HG02981 (cell line): ENCODE results near the gene COX6B1.
A peak's percentile ranks its signal among the peaks of the same experiment; 100 is the strongest.
"Not testable (repeated sequence)": the region's sequence is repeated elsewhere in the genome, so short reads cannot be mapped to it uniquely, and the experiment has no call there.

Experiments used
- ATAC-seq: cut with Tn5 transposase; IDR thresholded peaks from one replicate; pipeline ENCODE4 v1.9.1; 2021; ENCODE audit warnings: mild to moderate bottlenecking, moderate library complexity; ENCODE audit not compliant: unreplicated experiment

Gene COX6B1

GRCh38 chr19:35648017-35648961 is at the start of gene COX6B1:
Gene COX6B1 (plus strand): TSS chr19:35648323. CDS start chr19:35651244, 2,921 bp downstream.
- ATAC-seq = peak; percentile 61

DNA sequence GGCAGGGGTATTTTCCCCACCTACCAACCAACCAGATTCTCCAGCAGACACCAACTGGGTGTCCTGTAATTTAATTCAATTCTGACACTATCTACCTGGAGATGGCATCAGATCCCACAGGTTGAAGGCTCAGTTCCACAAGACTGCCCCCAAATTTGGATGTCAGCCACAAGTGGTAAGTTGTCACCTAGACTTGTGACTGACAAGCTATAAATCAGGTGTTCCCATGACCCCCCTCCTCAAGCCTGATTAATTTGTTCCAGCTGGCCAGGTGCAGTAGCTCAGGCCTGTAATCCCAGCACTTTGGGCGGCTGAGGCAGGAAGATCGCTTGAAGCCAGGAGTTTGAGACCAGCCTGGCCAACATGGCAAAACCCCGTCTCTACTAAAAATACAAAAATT is 46.2 kb upstream of the COX6B1 start:
- ATAC-seq = no peak

DNA sequence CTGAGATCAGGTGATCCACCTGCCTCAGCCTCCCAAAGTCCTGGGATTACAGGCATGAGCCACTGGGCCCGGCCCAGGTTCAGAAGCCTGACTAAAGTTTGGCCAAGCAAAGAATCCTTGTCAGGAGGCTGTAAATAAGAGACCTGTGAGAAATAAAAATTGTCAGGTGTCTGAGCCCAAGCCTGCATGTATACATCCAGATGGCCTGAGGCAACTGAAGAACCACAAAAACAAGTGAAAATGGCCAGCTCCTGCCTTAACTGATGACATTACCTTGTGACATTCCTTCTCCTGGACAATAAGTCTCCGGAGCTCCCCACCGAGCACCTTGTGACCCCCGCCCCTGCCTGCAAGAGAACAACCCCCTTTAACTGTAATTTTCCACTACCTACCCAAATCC is 43.7 kb upstream of the COX6B1 start:
- not testable (repeated sequence) for ATAC-seq

- ATAC-seq = not testable (repeated sequence)
Measured at GRCh38 chr19:35607170-35607569, 41.0 kb upstream of the COX6B1 start.

GRCh38 chr19:35607661-35608060 is 40.5 kb upstream of the COX6B1 start:
- no peak for ATAC-seq

DNA sequence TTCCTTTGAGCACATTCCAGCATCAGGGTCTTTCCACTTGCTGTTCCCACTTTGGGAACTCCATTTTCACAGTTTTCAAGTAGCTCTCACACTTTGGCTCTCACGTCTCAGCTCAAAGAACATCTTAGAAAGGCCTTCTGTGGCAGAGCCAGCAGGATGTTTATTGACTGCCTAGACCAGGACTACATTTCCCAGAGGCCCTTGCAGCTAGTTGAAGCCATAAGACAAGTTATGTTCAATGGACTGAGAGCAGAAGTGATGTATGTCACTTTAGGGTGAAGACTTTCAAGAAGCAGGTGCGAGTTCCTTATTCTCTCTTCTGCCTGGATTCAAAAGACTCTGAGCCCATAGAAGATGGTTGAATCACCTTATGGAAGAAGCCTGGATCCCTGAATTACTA is 39.9 kb upstream of the COX6B1 start:
- ATAC-seq = no peak

DNA sequence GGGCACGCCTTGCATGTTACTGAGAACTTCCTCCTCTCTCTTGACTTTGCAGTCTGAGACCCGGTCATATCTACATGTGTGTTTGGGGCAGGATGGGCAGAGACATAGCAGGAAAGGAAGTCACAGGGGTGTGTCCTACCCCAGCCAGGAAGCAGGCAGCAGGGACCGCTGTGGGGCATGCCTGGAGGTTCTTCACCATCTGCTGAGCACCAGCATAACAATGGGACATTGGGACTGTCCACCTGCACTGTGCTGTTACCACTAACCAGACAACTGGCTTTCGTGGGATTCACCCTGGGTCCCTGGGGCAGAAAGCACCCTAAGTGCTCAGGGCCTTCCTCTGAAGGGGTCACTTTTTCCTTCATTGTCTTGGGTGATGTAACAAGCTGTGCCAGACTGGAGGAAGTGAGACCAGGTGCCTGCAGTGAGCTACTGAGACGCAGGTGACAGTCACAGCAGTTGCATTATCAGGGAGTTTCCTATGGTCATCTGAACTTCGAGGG is 38.2 kb upstream of the COX6B1 start:
- no peak for ATAC-seq

GRCh38 chr19:35612224-35612558 is 35.9 kb upstream of the COX6B1 start:
- no peak for ATAC-seq

DNA sequence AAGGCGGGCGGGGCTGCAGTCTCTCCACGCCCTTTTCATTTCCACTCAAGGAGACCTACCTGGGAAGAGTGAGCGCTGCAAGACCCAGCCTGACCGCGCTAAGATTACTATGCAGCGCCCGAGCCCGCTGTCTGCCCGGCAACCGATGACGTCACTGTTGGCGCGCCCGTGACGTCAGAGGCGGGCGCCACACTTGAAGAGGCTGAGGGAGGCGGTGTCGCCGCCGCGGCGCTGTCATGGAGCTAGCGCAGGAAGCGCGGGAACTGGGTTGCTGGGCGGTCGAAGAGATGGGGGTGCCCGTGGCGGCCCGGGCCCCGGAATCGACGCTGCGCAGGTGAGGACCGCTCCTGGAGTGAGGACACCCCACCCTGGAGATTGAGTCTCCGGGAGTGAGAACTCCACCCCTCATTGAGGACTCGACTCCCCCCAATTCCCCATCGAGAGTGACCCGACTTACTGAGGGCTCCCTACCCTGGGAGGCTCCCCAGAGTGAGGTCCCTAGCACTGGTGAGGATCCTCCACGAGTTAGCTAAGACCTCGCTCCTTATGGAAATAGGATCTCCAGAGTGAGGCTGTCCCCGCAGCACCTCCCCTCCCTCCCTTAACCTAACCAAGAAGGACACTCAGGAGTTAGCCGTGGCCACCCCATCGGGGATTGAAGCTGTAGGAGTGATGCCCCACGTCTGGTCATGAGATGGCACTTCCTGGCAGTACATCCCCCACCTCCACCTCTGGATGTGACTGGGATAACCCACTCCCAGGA is 35.4 kb upstream of the COX6B1 start, which contains the start of gene HAUS5:
HAUS5 (plus strand) TSS at position 177 of the 763 bp plus-strand sequence; CDS start at position 237, 60 bp downstream.
- peak; percentile 72 for ATAC-seq

DNA sequence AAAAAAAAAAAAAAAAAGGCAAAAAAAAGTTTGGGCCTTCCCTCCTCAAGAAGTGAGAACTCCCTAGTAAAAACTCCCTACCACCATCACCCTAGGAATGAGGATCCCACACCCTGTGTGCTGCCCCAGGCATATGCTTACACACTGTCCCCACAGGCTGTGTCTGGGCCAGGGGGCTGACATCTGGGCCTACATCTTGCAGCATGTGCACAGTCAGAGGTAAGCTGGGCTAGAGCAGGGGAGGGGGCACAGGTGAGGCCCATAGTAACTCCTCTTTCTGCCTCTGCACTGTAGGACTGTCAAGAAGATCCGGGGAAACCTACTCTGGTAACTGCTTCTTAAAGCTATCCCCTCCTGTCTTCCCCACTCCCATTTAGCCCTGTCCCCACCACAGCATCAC is 34.5 kb upstream of the COX6B1 start:
- ATAC-seq = no peak

- ATAC-seq = no peak
Measured at GRCh38 chr19:35615036-35615435, 33.1 kb upstream of the COX6B1 start.

DNA sequence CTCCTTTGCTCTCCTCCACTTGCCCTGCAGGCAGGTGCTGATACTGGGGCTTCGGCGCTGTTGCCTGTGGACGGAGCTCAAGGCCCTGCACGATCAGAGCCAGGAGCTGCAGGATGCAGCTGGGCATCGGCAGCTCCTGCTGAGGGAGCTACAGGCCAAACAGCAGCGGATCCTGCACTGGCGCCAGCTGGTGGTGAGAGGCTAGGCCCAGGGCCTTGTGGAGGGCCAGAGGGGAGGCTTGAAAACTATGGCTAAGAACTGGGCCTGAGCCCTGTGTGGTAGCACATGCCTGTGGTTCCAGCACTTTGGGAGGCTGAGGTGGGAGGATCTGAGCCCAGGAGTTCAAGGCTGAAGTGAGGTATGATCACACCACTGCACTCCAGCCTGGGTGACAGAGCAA is 29.3 kb upstream of the COX6B1 start:
- ATAC-seq = no peak

GRCh38 chr19:35619290-35619923 is 28.7 kb upstream of the COX6B1 start:
- ATAC-seq = no peak

DNA sequence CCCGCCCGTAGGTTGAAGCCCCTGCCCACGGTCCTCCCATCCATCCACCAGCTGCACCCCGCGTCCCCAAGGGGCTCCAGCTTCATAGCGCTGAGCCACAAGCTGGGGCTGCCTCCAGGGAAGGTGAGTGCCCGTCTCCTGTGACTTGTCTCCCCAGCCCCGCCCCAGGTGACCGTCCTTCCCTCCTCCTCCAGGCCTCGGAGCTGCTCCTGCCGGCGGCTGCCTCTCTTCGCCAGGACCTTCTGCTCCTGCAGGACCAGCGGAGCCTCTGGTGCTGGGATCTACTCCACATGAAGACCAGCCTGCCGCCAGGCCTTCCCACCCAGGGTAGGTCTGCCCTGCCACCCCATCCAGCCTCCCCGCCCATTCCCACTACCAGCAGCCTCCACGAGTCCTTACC is 28.1 kb upstream of the COX6B1 start:
- no peak for ATAC-seq

- no peak for ATAC-seq
Measured at GRCh38 chr19:35621708-35622107, 26.4 kb upstream of the COX6B1 start.

DNA sequence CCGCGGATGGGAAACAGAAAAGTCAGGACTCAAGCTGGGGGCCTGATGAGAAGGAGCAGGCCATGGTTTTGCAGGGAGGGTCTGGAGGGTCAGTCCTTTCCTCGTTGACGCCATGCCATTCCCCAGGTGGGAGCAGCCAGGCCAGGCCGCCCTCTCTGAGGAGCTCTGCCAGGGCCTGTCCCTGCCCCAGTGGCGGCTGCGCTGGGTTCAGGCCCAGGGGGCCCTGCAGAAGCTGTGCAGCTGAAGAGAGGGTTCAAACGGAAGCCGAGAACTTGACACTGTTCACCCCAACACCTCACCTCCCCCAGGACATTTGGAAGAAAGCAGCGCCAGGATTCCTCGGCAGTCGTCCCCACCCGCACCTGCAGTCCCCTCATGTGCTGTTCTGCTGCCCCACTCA is 25.4 kb upstream of the COX6B1 start:
- no peak for ATAC-seq

DNA sequence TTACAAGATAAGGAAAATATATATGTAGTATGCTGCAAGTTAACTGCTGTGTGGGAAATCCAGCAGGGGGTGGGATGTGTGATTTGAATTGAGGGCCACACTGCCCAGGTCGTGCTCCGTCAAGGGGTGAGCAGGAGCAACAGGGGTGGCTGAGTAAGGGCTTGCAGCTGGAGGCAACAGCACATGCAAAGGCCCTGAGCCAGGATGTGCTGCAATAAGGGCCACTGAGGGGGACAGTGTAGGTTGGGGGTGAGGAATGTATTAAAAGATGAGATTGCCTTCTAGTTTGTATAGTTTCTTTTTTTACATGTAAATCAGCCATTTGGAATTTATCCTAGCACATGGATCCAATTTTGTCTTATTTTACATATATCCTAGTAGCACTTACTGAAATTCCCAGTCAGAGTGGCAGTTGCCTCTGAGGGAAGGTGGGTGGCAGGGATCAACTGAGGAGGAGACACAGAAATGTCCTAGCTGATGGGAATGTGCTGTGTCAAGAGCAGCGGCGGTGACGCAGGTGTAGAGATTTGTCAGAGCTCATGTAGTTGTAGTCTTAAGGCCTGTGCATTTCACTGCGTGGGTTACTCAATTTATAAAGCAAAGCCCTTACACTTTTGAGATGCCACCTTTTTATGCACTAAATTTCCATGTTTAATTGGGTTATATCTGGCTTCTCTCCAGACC is 24.7 kb upstream of the COX6B1 start:
- ATAC-seq = no peak

GRCh38 chr19:35628264-35628564 is 19.9 kb upstream of the COX6B1 start:
- ATAC-seq = no peak

GRCh38 chr19:35628565-35629331 is 19.4 kb upstream of the COX6B1 start, which contains the start of gene RBM42:
Gene RBM42 (plus strand): TSS chr19:35629036. CDS start chr19:35629154, 118 bp downstream.
- peak; percentile 97 for ATAC-seq

DNA sequence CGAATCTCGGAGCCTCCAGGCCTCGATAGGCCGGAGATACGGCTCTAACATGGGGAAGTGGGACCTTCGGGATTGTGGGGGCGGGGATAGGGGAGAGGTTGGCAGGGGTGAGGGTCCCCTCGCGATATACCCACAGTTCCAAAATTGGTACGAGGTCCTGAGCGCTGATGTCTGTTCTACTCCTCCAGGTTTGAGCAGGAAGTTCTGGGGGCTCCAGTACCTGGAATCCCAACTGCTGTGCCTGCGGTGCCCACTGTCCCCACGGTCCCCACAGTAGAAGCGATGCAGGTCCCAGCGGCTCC is 18.8 kb upstream of the COX6B1 start:
- ATAC-seq = no peak
